HG03439 (cell line): ENCODE data around the gene CD86.

Experiments
- ATAC-seq: cut with Tn5 transposase; IDR thresholded peaks from one replicate; pipeline ENCODE4 v1.9.1; 2021; ENCODE audit warnings: mild to moderate bottlenecking, moderate library complexity; ENCODE audit not compliant: unreplicated experiment

The CD86 gene

GRCh38 chr3:122091602-122092295, 36.6 kb downstream of the CD86 start:
- ATAC-seq: no peak

- no peak for ATAC-seq
Measured at GRCh38 chr3:122092460-122093165, 37.5 kb downstream of the CD86 start.

- peak; percentile 44 for ATAC-seq
Measured at GRCh38 chr3:122094125-122094524, 39.0 kb downstream of the CD86 start.

GRCh38 chr3:122094693-122095092, 39.5 kb downstream of the CD86 start:
- peak; percentile 11 for ATAC-seq

DNA sequence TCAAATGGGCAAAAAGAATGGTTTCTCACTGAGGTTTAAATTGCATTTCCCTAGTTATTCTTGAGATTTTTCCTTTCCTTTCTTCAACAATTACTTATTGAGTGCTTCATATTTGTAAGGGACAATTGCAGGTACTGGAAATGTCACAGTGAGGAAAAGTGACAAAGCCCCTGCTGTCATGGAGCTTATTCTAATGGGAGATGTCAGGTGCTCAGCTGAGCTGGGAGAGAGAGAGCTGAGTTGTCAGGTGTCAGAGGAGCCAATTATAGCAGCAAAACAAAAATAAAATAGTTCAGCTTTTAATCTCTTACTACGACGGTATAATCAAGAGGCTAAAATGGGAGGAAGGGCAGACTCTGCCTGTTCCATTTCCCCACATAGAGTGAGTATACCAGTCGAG, 42.0 kb downstream of the CD86 start:
- ATAC-seq: no peak

GRCh38 chr3:122098611-122099010, 43.4 kb downstream of the CD86 start:
- ATAC-seq: no peak

- ATAC-seq: no peak
Measured at GRCh38 chr3:122099255-122099654, 44.1 kb downstream of the CD86 start.

- ATAC-seq: no peak
Measured at GRCh38 chr3:122100083-122100482, 44.9 kb downstream of the CD86 start.

- peak; percentile 41 for ATAC-seq
Measured at GRCh38 chr3:122100591-122101463, 45.7 kb downstream of the CD86 start.

DNA sequence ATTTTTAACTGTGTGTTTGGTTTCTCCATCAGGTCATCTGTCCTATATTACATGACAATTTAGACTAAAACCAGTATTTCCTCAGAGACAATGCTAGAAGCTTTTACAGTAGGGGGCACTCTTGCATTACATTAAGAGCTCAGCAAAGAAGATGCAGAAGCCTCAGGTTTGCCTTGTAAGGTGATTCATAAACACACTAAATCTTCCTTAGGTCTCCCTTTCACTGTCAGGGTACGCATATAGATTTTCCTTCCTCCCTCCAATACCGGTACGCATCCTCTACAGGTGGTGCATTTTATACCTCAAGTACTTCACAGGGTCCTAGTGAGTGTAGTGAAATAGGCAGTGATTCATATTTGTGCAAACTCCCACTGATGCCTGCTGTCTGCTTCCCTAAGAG, 46.5 kb downstream of the CD86 start:
- ATAC-seq: peak; percentile 47

DNA sequence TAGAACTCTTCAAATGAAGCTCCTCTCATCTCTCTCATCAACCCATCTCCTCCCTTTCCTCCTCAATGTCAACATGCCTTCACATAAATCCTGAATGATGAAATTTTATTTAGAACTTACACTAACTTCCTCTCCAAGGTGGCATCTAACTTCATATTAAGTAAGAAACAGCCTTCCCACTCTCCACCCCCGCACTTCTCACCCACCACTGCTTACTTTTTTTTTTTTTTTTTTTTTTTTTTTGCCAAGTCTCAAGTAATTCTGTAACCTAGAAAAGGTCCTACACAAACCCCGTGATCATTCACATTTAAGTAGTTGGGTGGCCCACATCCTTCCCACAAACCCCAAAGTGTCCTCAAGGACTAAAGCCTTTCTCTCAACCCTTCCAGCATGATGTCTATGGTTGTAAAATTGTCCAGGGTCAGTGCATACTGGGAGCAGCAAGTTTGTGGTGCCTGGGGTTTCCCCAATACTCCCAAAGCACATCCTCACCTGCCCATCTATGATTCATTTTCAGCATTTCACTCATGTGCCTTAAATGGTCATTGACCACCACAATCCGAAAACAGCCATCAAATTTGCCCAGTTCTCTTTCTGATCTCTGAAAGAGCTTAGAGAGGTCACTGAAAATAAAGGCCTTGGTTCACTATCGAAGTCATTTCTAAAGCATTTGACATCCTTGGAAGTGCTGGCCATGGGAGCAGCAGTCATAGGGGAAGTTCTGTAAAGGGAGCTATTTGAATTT, 47.2 kb downstream of the CD86 start:
- peak; percentile 43 for ATAC-seq

DNA sequence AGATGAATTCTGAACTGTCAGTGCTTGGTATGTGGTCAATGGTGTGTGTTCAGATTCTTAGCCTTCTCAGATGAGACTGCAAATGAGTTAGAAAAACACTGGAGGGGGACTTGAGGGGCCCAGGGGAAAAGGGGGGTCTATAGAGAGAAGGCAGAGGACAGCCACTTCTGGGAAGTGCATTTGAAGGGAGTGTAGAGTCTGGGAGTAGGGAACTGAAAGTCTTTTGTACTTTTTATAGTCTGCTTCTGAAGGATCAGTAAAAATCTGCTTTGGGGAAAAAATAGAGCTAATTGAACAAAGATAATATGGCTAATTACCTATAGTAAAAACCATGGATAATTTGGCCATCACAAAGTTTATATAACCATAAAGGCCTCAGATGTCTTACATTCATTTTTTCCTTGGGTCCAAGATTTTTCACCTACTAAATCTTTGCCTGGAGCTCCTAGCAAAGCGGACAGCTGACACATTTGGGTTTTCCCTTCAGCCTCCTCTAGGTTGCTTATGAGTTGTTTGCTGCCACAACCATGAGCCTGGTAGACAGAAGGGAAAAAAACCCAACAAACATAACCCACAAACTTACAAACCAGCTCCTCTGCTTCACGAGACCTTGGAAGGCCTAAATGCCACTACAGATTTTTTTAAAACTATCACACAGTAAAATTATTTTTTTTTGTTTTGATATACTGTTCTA, 48.8 kb downstream of the CD86 start:
- ATAC-seq: no peak

GRCh38 chr3:122104515-122105194, 49.5 kb downstream of the CD86 start:
- no peak for ATAC-seq

GRCh38 chr3:122105626-122106025, 50.5 kb downstream of the CD86 start:
- ATAC-seq: no peak

- ATAC-seq: no peak
Measured at GRCh38 chr3:122107171-122107570, 52.0 kb downstream of the CD86 start.

- no peak for ATAC-seq
Measured at GRCh38 chr3:122111974-122112373, 56.8 kb downstream of the CD86 start.

GRCh38 chr3:122112754-122113153, 57.6 kb downstream of the CD86 start:
- no peak for ATAC-seq

- ATAC-seq: no peak
Measured at GRCh38 chr3:122123850-122124249, 68.7 kb downstream of the CD86 start.

GRCh38 chr3:122132949-122133540, 77.9 kb downstream of the CD86 start:
- ATAC-seq: no peak
